CD14-positive monocyte (primary cell): Measurements from ENCODE around the gene TPRN. TPM values are rescaled to one million over a fixed set of nuclear protein-coding genes. Genes with fewer than 3 reads are reported as not detected.
A peak's percentile ranks its signal among the peaks of the same experiment; 100 is the strongest.

Experiments
- DNase-seq, 3 donors: peaks; one replicate each; pipeline ENCODE4 v3.0.0-alpha.2; 2011 to 2022
- H2AFZ ChIP-seq: 2 replicates; pipeline ENCODE4 v1.6.0; 2012; ENCODE audit warnings: mild to moderate bottlenecking, low read depth, low read length, inconsistent platforms; ENCODE audit not compliant: insufficient read depth, poor library complexity, severe bottlenecking
- H3K27ac ChIP-seq, 2 donors: 1 replicate in 1 of 2; 2 replicates in 1 of 2; pipeline ENCODE4 v1.5.1; 2012 to 2013; ENCODE audit warnings: low read length in 2 of 2, control low read depth in 1 of 2, inconsistent platforms in 1 of 2, low read depth in 1 of 2, mild to moderate bottlenecking in 1 of 2
- H3K27me3 ChIP-seq, 2 donors: one replicate each; pipeline versions ENCODE4 v1.6.0 to v1.6.1; 2011 to 2013; ENCODE audit warnings: low read length in 2 of 2; ENCODE audit not compliant: control insufficient read depth in 2 of 2, insufficient read depth in 2 of 2
- H3K36me3 ChIP-seq, 2 donors: replicated peaks in 1 of 2; 1 replicate in 1 of 2; 2 replicates in 1 of 2; pipeline versions ENCODE4 v1.5.1 to v1.6.1; 2012 to 2013; ENCODE audit warnings: low read length in 2 of 2, control low read depth in 1 of 2, inconsistent platforms in 1 of 2, mild to moderate bottlenecking in 1 of 2; ENCODE audit not compliant: insufficient read depth in 2 of 2, control insufficient read depth in 1 of 2
- H3K4me1 ChIP-seq, 2 donors: 1 replicate in 1 of 2; 2 replicates in 1 of 2; pipeline versions ENCODE4 v1.5.1 to v1.6.1; 2012 to 2013; ENCODE audit warnings: low read length in 2 of 2, control low read depth in 1 of 2, inconsistent platforms in 1 of 2, mild to moderate bottlenecking in 1 of 2, moderate library complexity in 1 of 2; ENCODE audit not compliant: insufficient read depth in 2 of 2, control insufficient read depth in 1 of 2
- H3K4me2 ChIP-seq: replicated peaks from 2 replicates; pipeline ENCODE3; 2012; ENCODE audit warnings: low read length, moderate library complexity, mild to moderate bottlenecking; ENCODE audit not compliant: poor library complexity, severe bottlenecking; ENCODE audit errors: extremely low read depth
- H3K4me3 ChIP-seq, 3 experiments: fragments of 200-600 bp in 1 of 3; sonication (generic) in 1 of 3; replicated peaks in 1 of 3; 1 replicate in 2 of 3; 2 replicates in 1 of 3; pipeline ENCODE4 v1.5.1; 2011 to 2013; ENCODE audit warnings: low read length in 3 of 3, mild to moderate bottlenecking in 3 of 3, control low read depth in 2 of 3, low read depth in 2 of 3, inconsistent platforms in 1 of 3, moderate library complexity in 1 of 3
- H3K79me2 ChIP-seq: 2 replicates; pipeline ENCODE4 v1.6.0; 2012; ENCODE audit warnings: mild to moderate bottlenecking, control low read depth, inconsistent platforms, low read length, moderate library complexity; ENCODE audit not compliant: insufficient read depth
- H3K9ac ChIP-seq: 2 replicates; pipeline ENCODE4 v1.6.0; 2017; ENCODE audit warnings: low read length, mild to moderate bottlenecking; ENCODE audit not compliant: insufficient read depth, poor library complexity, severe bottlenecking
- H3K9me3 ChIP-seq, 2 donors: replicated peaks in 1 of 2; 1 replicate in 1 of 2; 2 replicates in 1 of 2; pipeline versions ENCODE4 v1.5.1 to v1.6.1; 2012 to 2013; ENCODE audit warnings: low read length in 2 of 2, control low read depth in 1 of 2; ENCODE audit not compliant: control insufficient read depth in 1 of 2, insufficient read depth in 1 of 2
- H4K20me1 ChIP-seq: 2 replicates; pipeline ENCODE4 v1.6.0; 2012; ENCODE audit warnings: mild to moderate bottlenecking, low read length, control low read depth, moderate library complexity; ENCODE audit not compliant: insufficient read depth
- H3K27ac Mint-ChIP-seq, 7 donors: one replicate each; pipeline ENCODE4 v1.8.0; 2020; ENCODE audit warnings: mild to moderate bottlenecking in 7 of 7, mixed read lengths in 7 of 7, moderate library complexity in 6 of 7, inconsistent platforms in 2 of 7
- H3K27me3 Mint-ChIP-seq, 3 donors: one replicate each; pipeline ENCODE4 v1.8.0; 2021 to 2022; ENCODE audit warnings: low read depth in 3 of 3, mild to moderate bottlenecking in 3 of 3, mixed read lengths in 3 of 3, moderate library complexity in 3 of 3, inconsistent platforms in 1 of 3
- H3K36me3 Mint-ChIP-seq, 2 donors: one replicate each; pipeline ENCODE4 v1.8.0; 2020; ENCODE audit warnings: mixed read lengths in 2 of 2, inconsistent platforms in 1 of 2, mild to moderate bottlenecking in 1 of 2
- H3K4me1 Mint-ChIP-seq: one replicate; pipeline ENCODE4 v1.8.0; 2020; ENCODE audit warnings: mild to moderate bottlenecking, mixed read lengths
- H3K4me3 Mint-ChIP-seq, 2 donors: one replicate each; pipeline ENCODE4 v1.8.0; 2020; ENCODE audit warnings: mild to moderate bottlenecking in 2 of 2, mixed read lengths in 2 of 2, moderate library complexity in 1 of 2
- H3K9me3 Mint-ChIP-seq, 7 donors: one replicate each; pipeline ENCODE4 v1.8.0; 2020 to 2022; ENCODE audit warnings: mixed read lengths in 7 of 7, mild to moderate bottlenecking in 6 of 7, moderate library complexity in 6 of 7, inconsistent platforms in 2 of 7
- CTCF ChIP-seq: fragments of 200-600 bp; IDR thresholded peaks from one replicate; pipeline ENCODE4 v1.8.0; 2022; ENCODE audit warnings: antibody characterized with exemption, mild to moderate bottlenecking
- WGBS: methylation state at CpG from one replicate; pipeline ENCODE4 v1.1.5; 2013; ENCODE audit warnings: missing lambda C conversion rate; ENCODE audit not compliant: insufficient coverage; 5-methylcytosine and 5-hydroxymethylcytosine counted together
- intact Hi-C, 2 donors: fragments of 100-400 bp; cut with micrococcal nuclease; formaldehyde crosslinking; loops; one replicate each; pipeline versions ENCODE4 v1.15.0 to v1.15.1; 2023
- polyA plus RNA-seq, 3 donors: library from polyadenylated mRNA; depleted of rRNA in 1 of 3; unstranded in 2 of 3; stranded (reverse) in 1 of 3; fragments of 300-500 nt in 2 of 3; fragments of >200 nt in 1 of 3; fragmentation: Illumina TruSeq in 2 of 3; gene quantifications; 1 replicate in 2 of 3; 2 replicates in 1 of 3; pipeline ENCODE4 v1.2.3, GENCODE V29; 2012 to 2021

The TPRN gene
- polyA plus RNA-seq, 3 donors: 0.30 to 4.6 (median 0.46) TPM

- H3K27ac ChIP-seq: no peak overlapping the region
- peak overlapping the region in 1 of 2 donors; percentile 84 for H3K4me3 Mint-ChIP-seq
- no peak overlapping the region for H3K27ac Mint-ChIP-seq
- H3K79me2 ChIP-seq: no peaks in the 10 kb centered on the region
- no peaks in the 10 kb centered on the region for H3K36me3 ChIP-seq
- H3K27me3 ChIP-seq: peaks cover 8 to 82% of the 10 kb centered on the region in 2 donors
- intact Hi-C loops: no loop called here
- no peaks in the 10 kb centered on the region for H3K36me3 Mint-ChIP-seq
- H2AFZ ChIP-seq: no peak overlapping the region
- no peak overlapping the region for H3K9ac ChIP-seq
- WGBS: 90% methylated on average over 20 of the region's 22 CpGs
- no peak for DNase-seq
- peaks cover 0 to 17% (median 5%) of the 10 kb centered on the region in 7 donors for H3K9me3 Mint-ChIP-seq
- H3K4me1 Mint-ChIP-seq: peaks cover 6% of the 10 kb centered on the region
- H3K27me3 Mint-ChIP-seq: peaks cover 62 to 97% (median 84%) of the 10 kb centered on the region in 3 donors
- H3K4me2 ChIP-seq: no peak overlapping the region
- peaks cover 0 to 12% of the 10 kb centered on the region in 2 donors for H3K9me3 ChIP-seq
- no peaks in the 10 kb centered on the region for H4K20me1 ChIP-seq
- no peak overlapping the region for H3K4me3 ChIP-seq
- no peak for TF ChIP-seq CTCF
- peaks cover 3 to 10% of the 10 kb centered on the region in 2 donors for H3K4me1 ChIP-seq
These were observed 36.7 kb downstream of the TPRN start for GRCh38 chr9:137163805-137164204.

- Histone ChIP-seq H3K9me3 (peaks cover 0 to 12% of the 10 kb centered on the region in 2 donors), H3K27me3 (peaks cover 8 to 86% of the 10 kb centered on the region in 2 donors), H3K4me1 (peaks cover 3 to 10% of the 10 kb centered on the region in 2 donors), H3K79me2 (no peaks in the 10 kb centered on the region), H3K27ac (no peak overlapping the region), H2AFZ (peak overlapping the region; percentile 46), H3K4me2 (peak overlapping the region; percentile 58), H3K9ac (no peak overlapping the region), H3K36me3 (no peaks in the 10 kb centered on the region), H4K20me1 (no peaks in the 10 kb centered on the region), H3K4me3 (peak overlapping the region in 2 of 3 experiments; percentile 7 to 44)
- Mint-ChIP-seq H3K4me3 (peak overlapping the region; percentile 48 to 84), H3K9me3 (peaks cover 0 to 20% (median 5%) of the 10 kb centered on the region in 7 donors), H3K27ac (no peak overlapping the region), H3K4me1 (peaks cover 6% of the 10 kb centered on the region), H3K36me3 (no peaks in the 10 kb centered on the region), H3K27me3 (peaks cover 64 to 97% (median 86%) of the 10 kb centered on the region in 3 donors)
- DNase-seq: no peak
- WGBS: 37% methylated on average over 22 of the region's 26 CpGs
- intact Hi-C loops: no loop called here
- TF ChIP-seq CTCF: no peak
These were observed 37.2 kb downstream of the TPRN start for GRCh38 chr9:137163365-137163715.
